Measurements from ENCODE around the gene ARHGEF10L.

- TF ChIP-seq CTCF (IDR thresholded peaks at IDR 0.05; ENCODE audit: insufficient read depth, low read length) (no peak), SPI1 (IDR thresholded peaks at IDR 0.05; ENCODE audit: borderline replicate concordance, low read depth) (no peak), GABPA (IDR thresholded peaks at IDR 0.05; ENCODE audit: low read depth) (no peak), REST (IDR thresholded peaks at IDR 0.05; ENCODE audit: insufficient replicate concordance, low read depth) (no peak)
These were observed 91.9 kb downstream of the ARHGEF10L start for GRCh38 chr1:17631410-17631809.
